NCI-H82 treated with DMSO at 0.1 percent for 48 hours (cell line): ENCODE measurements around the gene NRXN2.

Experiments
- DNase-seq: peaks from one replicate; lab custom pipeline; 2025; ENCODE audit not compliant: unreplicated experiment; lab: John Stamatoyannopoulos, UW

Gene NRXN2

GRCh38 chr11:64653388-64653973 lies 69.5 kb downstream of the NRXN2 start:
- no peak for DNase-seq

- DNase-seq, result peak; percentile 26
Measured at GRCh38 chr11:64652586-64653387, 70.2 kb downstream of the NRXN2 start.

DNA sequence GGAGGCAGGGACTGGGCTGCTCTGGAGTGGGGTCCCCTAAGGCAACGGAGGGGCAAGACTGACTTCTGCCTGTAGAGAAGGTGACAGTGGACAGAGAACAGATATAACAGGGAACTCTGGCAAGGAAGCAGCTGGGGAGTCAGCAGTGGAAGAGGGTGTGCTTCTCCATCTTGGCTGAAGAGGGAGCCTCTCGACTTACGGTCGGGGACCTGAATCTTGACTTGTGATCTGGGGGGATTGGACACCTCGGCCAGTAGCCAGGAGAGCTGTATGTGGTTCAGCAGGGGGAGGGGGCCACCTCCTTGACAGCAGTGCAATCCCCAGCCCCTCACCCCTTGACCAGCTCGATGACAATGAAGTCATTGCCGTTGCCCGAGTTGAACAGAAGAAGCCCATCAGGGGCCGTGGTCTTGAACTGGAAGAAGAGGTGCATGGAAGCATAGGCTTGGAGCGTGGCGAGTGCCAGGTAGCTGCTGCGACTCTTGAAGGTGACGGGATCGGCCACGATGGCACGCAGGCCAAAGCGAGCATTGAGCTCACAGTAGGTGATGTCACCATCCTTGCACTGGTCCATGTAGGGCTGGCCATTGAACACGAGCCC lies 72.0 kb downstream of the NRXN2 start:
- DNase-seq, result no peak

GRCh38 chr11:64649291-64649697 lies 73.7 kb downstream of the NRXN2 start:
- DNase-seq, result no peak

DNA sequence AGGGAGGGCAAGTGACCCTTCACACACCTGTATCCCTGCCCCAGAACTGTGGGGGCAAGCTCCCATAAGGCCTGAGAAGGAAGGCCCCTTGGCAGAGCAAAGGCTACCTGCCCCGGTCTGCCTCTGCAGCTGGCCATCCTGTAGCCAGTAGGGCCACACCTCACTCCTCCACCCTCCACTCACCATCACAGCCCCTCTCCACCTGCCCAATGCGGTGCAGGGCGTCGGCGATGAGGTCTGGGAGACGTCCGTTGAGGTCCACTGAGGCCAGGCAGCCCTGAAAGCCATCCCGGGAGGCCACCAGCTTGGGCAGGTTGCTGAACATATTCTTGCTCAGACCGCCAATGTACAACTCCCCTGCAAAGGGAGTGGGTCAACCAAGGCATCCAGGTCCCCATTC lies 74.4 kb downstream of the NRXN2 start:
- no peak for DNase-seq

- no peak for DNase-seq
Measured at GRCh38 chr11:64647019-64647779, 75.8 kb downstream of the NRXN2 start.

DNA sequence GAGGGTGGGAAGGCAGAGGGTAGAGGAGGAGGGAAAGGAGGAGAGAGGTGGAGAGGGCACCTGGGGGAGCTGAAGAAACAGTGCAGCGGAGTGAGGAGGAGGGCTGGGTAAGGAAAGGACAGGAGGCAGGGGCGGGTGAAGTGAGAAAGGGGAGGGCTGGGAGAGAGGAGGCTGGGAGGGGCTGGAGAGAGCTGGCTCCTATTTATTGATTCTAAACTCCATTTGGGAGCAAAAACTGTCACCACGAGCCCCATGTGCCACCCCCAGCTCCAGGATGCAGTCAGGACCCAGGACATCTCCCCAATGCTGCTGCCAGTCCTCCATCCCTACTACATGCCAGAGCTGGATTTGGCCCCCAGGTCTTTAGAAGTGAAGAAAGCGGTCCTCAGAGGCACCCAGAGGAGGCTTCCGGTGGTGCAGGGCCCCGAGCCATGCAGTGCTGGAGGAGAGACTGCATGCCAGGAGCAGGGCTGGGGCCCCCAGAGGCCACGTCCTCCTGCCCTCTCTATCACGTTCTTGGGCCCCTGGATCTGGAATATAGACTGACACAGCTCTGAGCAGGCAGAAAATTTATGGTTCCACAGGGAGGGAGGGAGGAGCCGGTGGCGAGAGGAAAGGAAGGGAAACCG lies 78.2 kb downstream of the NRXN2 start:
- no peak for DNase-seq

DNA sequence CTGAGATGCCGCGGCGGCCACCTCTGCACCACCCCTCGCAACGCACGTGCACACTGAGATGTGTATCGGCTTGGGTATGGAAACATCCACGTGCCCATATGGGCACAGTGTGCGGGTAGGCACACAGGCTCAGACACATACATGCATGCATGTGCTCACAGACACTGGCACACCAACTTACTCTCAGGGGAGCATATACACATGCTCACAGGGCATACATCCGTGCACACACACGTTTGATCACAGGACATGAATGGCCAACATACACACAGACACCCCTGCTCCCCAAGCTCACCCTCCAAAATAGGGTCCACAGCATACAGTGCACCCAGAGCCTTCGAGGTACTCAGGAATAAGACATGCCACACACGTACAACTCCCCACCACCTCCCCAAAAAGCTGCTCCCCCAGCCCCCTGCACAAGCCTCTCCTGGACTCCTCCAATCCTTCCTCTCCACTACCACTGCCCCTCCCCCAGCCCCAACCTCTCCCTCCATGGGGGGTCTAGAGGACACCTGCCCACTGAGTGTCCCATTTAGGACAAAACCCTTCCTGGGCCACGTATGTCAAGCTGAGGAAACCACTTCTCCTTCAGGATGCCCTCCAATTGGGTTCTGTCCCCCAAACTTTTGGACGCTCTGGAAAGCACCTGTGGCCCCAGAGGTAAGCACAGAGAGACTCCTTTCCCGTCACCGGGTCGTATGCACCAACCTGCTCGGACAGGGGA lies 78.9 kb downstream of the NRXN2 start:
- no peak for DNase-seq

DNA sequence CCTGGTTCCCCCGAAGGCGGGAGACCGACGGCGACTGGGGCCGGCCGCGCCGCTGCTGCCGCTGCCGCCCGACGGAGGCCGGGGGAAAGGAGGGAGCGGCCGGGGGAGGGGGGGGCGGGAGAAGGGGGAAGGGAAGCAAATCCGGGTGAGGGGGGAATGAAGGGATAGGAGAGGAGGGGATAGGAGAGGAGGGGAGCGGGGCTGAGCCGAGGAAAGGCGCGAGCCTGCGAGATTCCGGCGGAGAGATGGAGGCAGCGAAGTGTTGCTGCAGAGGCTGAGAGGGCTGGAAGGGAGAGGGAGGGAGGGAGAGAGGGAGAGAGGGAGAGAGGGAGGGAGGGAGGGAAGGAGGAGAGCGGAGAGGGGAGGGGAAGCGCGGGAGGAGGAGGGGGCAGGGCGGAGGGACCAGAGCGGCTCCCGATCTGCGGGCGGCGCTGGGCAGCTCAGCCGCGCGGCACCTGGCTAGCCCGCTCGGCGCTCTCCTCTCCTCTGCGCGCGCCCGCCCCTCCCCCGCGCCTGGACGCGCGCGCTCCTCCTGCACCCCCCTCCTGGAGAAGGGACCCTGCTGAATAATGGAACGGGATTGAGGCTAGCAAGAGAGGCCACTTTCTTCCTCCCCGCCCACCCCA lies 79.6 kb downstream of the NRXN2 start:
- DNase-seq, result peak; percentile 50

DNA sequence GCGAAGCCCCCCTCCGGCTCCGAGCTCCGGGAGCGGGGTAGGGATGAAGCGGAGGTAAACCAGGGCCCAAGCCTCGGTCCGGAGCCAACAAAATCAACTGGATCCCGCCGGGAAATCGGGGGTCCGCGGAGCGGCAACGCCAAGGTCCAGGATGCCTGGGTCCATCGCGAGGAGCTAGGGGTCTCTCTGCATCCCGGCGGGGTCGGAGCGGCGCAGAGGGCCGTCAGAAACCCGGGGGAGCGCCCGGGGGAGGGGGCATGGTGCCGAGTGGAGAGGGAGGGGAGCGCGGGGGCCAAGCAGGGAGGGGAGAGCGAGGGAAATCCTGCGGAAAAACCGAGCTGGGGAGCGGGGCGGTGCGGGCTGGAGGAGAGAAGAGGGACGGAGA lies 80.1 kb downstream of the NRXN2 start:
- no peak for DNase-seq

- no peak for DNase-seq
Measured at GRCh38 chr11:64642418-64642735, 80.6 kb downstream of the NRXN2 start.

GRCh38 chr11:64641596-64642417 lies 81.2 kb downstream of the NRXN2 start:
- no peak for DNase-seq

DNA sequence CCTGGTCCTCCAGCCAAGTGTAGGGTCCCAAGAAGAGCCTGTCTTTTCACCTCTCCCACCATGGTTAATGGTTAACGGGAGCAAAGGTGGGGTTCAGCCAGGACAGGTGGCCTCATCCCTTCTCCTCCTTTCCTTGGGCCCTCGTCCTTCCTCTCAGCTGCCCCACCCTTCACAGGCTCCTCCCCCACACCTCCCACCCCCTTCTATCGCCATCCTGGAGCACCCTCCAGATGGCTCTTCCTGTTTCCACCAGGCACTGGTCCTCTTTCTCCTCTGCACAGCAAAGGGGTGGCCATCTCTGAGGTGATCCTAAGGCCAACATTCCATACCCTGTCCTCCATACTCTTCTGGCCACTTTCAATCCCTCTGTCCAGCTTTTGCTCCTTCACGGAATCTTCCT lies 83.1 kb downstream of the NRXN2 start:
- no peak for DNase-seq

DNA sequence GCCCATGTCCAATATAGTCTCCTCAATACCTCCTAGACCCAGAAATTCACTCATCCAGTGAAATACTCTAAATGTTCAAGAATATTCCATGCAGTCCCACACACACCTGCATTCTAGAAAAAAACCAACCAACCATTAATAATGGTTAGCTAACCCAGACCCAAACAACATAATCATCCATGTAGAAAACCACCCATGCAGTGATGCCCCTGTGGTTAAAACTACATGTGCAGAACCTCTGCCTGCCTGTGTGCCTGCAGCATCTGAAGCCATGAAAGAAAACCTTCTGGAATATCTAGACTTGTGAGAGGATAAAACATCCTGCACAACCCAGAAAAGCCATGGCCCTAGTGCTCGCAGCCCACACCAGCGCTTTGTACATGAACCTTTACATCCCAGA lies 84.2 kb downstream of the NRXN2 start:
- DNase-seq, result no peak

DNA sequence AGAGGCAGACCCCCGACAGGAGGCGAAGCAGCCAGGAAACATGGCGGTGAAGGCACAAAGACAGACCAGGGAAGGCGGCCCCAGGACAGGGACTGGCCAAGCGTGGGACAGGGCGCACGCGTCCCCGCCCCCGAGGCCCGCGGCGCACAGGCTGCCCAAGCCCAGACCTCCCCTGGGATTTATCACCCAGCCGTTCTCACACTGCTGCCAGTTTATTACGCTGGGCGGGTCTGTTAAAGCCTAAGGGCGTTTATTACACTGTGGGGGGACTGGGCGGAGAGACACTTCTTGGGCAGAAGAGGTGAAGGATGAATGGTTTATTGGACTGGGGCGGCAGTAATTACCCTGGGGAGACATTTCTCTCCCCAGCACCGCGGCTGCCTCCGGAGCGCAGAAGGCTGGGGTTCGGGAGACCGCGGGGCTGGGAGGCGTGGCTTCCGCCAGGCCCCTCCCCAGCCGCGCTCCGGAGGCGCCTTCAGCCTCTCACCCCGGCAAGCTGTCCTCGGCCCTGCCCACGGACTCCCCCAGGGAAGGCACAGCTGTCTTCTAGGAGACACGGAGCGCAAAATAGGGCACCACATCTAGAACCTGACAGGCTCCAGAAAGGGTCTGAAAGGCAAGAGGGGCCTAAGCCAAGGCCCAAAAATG lies 84.9 kb downstream of the NRXN2 start:
- DNase-seq, result peak; percentile 52

DNA sequence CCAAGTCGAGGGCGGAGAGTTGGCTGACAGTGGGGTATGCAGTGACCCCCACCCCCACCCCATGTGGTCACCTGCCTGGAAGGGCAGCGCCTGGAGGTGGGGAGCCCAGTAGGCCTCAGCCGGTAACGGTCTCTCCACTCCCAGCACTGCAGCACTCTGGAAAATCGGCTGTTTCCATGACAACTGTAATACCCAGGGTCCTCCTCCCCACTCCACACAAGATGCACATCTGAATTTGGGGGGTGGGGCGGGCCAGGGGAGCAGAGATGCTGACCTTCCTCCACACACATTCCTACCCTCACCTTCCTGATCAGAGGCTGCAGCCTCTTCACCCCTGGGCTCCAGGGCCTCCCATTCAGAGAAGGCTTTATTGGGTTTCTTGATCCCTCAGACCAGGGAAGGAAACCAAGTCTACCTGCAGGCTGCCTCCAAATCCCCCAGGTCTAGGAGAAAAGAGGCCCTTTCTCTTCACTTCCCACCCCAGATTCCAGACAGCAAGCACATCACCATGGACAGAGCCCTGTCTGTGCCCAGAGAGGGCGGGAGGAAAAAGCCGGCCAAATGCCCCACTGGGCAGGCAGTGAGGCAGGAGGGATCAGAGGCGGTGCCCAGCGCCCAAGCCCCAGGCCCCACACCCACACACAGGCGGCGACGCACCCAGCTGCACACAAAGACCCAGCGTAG lies 85.5 kb downstream of the NRXN2 start:
- no peak for DNase-seq

DNA sequence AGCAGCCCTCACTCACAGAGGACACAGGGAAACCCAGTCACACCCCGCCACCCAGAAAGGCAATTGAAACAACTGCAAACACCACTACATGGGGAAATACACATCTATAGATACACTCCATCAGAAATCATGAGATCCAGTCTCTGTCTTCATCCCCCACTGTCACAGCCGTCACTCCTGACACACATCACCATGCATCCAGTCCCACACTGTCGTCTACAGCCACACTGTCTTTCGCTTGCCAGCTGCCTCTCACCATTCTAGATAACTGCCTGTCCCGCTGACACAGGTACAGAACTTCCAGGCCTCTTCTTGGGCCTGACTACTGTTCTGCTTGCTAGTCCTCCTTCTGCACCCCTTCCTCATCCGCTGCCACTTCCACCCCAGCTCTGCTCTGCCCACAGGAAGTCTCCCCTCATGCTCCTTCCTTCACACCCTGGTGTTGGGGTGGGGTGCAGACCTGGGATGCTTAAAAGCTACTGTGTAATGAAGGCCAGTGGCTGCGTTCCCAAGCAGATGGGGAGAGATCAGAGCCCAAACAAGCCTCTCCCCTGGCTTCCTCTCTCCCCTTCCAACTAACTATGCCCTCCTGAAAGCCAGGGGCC lies 89.3 kb downstream of the NRXN2 start:
- no peak for DNase-seq

DNA sequence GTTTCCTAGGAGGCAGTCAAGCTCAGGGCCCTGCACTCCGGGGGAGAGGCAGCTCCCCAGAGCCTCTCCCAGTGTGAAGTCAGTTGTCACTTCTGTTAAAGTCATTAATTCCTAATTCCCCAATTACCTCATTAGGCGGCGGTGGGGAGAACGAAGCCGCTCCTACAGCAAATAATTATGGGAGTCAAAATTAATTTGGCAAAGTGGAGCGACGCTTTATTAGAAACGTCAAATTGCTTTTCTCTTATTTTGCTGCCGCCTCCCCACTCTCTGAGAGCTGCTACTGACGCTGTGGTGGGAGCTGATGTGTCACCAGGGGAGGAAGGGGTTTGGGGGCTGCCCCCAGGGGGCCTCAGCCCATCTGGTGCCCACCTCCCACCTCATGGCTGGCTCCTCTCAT lies 90.3 kb downstream of the NRXN2 start:
- DNase-seq, result no peak
